DOHH2 (cell line): Measurements from ENCODE around the gene OASL.

Experiments used
- CTCF ChIP-seq: fragments of 200-600 bp; sonication (generic); IDR thresholded peaks from one replicate; pipeline ENCODE4 v1.5.1; 2014; ENCODE audit warnings: antibody characterized with exemption, mild to moderate bottlenecking, low read depth, low read length; ENCODE audit not compliant: poor library complexity, severe bottlenecking
- EZH2phosphoT487 ChIP-seq: fragments of 200-600 bp; sonication (generic); IDR thresholded peaks from 2 replicates; pipeline ENCODE4 v1.6.1; 2017; ENCODE audit warnings: borderline replicate concordance, mild to moderate bottlenecking, antibody characterized with exemption, low read length, moderate library complexity, mixed read lengths

- TF ChIP-seq CTCF (peak; percentile 41), EZH2phosphoT487 (no peak)
Observed at GRCh38 chr12:121026274-121027045, 12.6 kb downstream of the OASL start.
